Measurements from ENCODE around the gene STK11IP.

DNA sequence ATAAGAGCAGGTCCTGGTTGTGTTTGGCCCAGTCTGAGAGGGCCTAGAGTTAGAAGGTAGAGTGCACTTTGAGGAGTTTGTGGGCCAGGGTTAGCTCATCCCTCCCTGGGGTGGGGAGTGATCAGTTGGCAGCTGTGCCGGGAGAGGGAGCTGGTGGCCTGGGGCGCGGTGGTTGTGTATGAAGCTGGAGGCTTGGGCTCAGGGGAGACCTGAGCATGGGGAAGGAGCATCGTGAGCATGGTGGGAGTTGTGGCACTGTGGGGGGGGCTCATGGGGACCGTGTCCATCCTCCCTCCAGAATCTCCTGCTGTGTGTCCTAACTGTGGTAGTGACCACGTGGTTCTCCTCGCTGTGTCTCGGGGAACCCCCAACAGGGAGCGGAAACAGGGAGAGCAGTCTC, 13.6 kb downstream of the STK11IP start:
- TF ChIP-seq MXI1 (conservative IDR thresholded peaks at IDR 0.05; ENCODE audit: poor library complexity, severe bottlenecking) (no peak), EZH2 (IDR thresholded peaks at IDR 0.05; ENCODE audit: borderline replicate concordance, insufficient read depth, low read length, poor library complexity, severe bottlenecking) (no peak)
- TF ChIP-seq, protein P1, sequence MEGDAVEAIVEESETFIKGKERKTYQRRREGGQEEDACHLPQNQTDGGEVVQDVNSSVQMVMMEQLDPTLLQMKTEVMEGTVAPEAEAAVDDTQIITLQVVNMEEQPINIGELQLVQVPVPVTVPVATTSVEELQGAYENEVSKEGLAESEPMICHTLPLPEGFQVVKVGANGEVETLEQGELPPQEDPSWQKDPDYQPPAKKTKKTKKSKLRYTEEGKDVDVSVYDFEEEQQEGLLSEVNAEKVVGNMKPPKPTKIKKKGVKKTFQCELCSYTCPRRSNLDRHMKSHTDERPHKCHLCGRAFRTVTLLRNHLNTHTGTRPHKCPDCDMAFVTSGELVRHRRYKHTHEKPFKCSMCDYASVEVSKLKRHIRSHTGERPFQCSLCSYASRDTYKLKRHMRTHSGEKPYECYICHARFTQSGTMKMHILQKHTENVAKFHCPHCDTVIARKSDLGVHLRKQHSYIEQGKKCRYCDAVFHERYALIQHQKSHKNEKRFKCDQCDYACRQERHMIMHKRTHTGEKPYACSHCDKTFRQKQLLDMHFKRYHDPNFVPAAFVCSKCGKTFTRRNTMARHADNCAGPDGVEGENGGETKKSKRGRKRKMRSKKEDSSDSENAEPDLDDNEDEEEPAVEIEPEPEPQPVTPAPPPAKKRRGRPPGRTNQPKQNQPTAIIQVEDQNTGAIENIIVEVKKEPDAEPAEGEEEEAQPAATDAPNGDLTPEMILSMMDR (IDR thresholded peaks at IDR 0.05; ENCODE audit: poor library complexity, severe bottlenecking) = no peak
